Astrocyte (in vitro differentiated cells and primary cell): ENCODE measurements around the gene CIT. TPM values are rescaled to one million over a fixed set of nuclear protein-coding genes. Genes with fewer than 3 reads are reported as not detected.
"Not testable (repeated sequence)": the region's sequence is repeated elsewhere in the genome, so short reads cannot be mapped to it uniquely, and the experiment has no call there.

Source experiments
- DNase-seq: peaks from one replicate; pipeline ENCODE4 v3.0.0-alpha.2; 2010; ENCODE audit warnings: low read depth
- FAIRE-seq: peaks from 2 replicates; lab custom pipeline; 2011; peaks lifted over from hg19 to GRCh38; lab: Jason Lieb, UNC
- H2AFZ ChIP-seq: 2 replicates; pipeline ENCODE4 v1.6.0; 2012; ENCODE audit warnings: low read depth, low read length, inconsistent platforms
- H3K27ac ChIP-seq: 2 replicates; pipeline ENCODE4 v1.5.1; 2011; ENCODE audit warnings: low read depth, low read length, inconsistent platforms
- H3K27me3 ChIP-seq: 2 replicates; pipeline ENCODE4 v1.6.0; 2011; ENCODE audit warnings: low read length, inconsistent platforms; ENCODE audit not compliant: insufficient read depth
- H3K36me3 ChIP-seq: 2 replicates; pipeline ENCODE4 v1.5.1; 2011; ENCODE audit warnings: low read length, inconsistent platforms; ENCODE audit not compliant: insufficient read depth
- H3K4me1 ChIP-seq: 2 replicates; pipeline ENCODE4 v1.5.1; 2011; ENCODE audit warnings: low read length, inconsistent platforms; ENCODE audit not compliant: insufficient read depth
- H3K4me2 ChIP-seq: 2 replicates; pipeline ENCODE4 v1.6.0; 2012; ENCODE audit warnings: low read length, inconsistent platforms
- H3K4me3 ChIP-seq: 2 replicates; pipeline ENCODE4 v1.5.1; 2011; ENCODE audit warnings: low read depth, mild to moderate bottlenecking, low read length, inconsistent platforms; ENCODE audit not compliant: insufficient read depth
- H3K79me2 ChIP-seq: 2 replicates; pipeline ENCODE4 v1.6.0; 2012; ENCODE audit warnings: mild to moderate bottlenecking, low read length, inconsistent platforms; ENCODE audit not compliant: insufficient read depth
- H3K9ac ChIP-seq: 2 replicates; pipeline ENCODE4 v1.6.0; 2012; ENCODE audit warnings: mild to moderate bottlenecking, low read length, inconsistent platforms
- H3K9me3 ChIP-seq: 2 replicates; pipeline ENCODE4 v1.5.1; 2012; ENCODE audit warnings: low read depth, mild to moderate bottlenecking, low read length, inconsistent platforms; ENCODE audit not compliant: insufficient read depth
- H4K20me1 ChIP-seq: 2 replicates; pipeline ENCODE4 v1.6.0; 2012; ENCODE audit warnings: low read length, inconsistent platforms; ENCODE audit not compliant: insufficient read depth
- H3K27ac Mint-ChIP-seq: one replicate; pipeline ENCODE4 v1.8.0; 2021; ENCODE audit warnings: mild to moderate bottlenecking, mixed read lengths; ENCODE audit not compliant: unreplicated experiment
- H3K27me3 Mint-ChIP-seq: one replicate; pipeline ENCODE4 v1.8.0; 2021; ENCODE audit warnings: low read depth, mixed read lengths; ENCODE audit not compliant: unreplicated experiment
- H3K36me3 Mint-ChIP-seq: one replicate; pipeline ENCODE4 v1.8.0; 2021; ENCODE audit warnings: low read depth, mixed read lengths; ENCODE audit not compliant: unreplicated experiment
- H3K4me1 Mint-ChIP-seq: one replicate; pipeline ENCODE4 v1.8.0; 2021; ENCODE audit warnings: low read depth, mixed read lengths; ENCODE audit not compliant: unreplicated experiment
- H3K4me3 Mint-ChIP-seq: one replicate; pipeline ENCODE4 v1.8.0; 2021; ENCODE audit warnings: mild to moderate bottlenecking, moderate library complexity, mixed read lengths; ENCODE audit not compliant: unreplicated experiment
- H3K9me3 Mint-ChIP-seq: one replicate; pipeline ENCODE4 v1.8.0; 2021; ENCODE audit warnings: mild to moderate bottlenecking, mixed read lengths; ENCODE audit not compliant: unreplicated experiment
- CTCF ChIP-seq: IDR thresholded peaks from 2 replicates; pipeline ENCODE4 v1.5.1; 2011; ENCODE audit warnings: low read depth, mild to moderate bottlenecking, inconsistent platforms, low read length, moderate library complexity; ENCODE audit not compliant: insufficient read depth
- EZH2 ChIP-seq: IDR thresholded peaks from 2 replicates; pipeline ENCODE4 v1.6.1; 2012; ENCODE audit warnings: mild to moderate bottlenecking, low read length, inconsistent platforms; ENCODE audit not compliant: insufficient read depth
- total RNA-seq: library from RNA; stranded (reverse); gene quantifications from 2 replicates; pipeline ENCODE4 v1.2.1, GENCODE V29; 2021

Gene CIT
- total RNA-seq, 1 donor from 2014 or later, result 4.5 TPM

- no peak overlapping the region for H3K4me2 ChIP-seq
- H3K9me3 ChIP-seq, result no peaks in the 10 kb centered on the region
- Mint-ChIP-seq H3K9me3 (no peaks in the 10 kb centered on the region), H3K27me3 (peaks cover 3% of the 10 kb centered on the region), H3K36me3 (no peaks in the 10 kb centered on the region), H3K4me1 (no peaks in the 10 kb centered on the region), H3K27ac (no peak overlapping the region), H3K4me3 (no peak overlapping the region)
- DNase-seq (no peak), FAIRE-seq (no peak)
- H3K27me3 ChIP-seq, result peaks cover 3% of the 10 kb centered on the region
- no peak overlapping the region for H3K9ac ChIP-seq
- H3K4me3 ChIP-seq, result no peak overlapping the region
- H3K4me1 ChIP-seq, result no peaks in the 10 kb centered on the region
- no peak overlapping the region for H3K27ac ChIP-seq
- no peak overlapping the region for H2AFZ ChIP-seq
- no peaks in the 10 kb centered on the region for H3K36me3 ChIP-seq
- no peaks in the 10 kb centered on the region for H3K79me2 ChIP-seq
- no peaks in the 10 kb centered on the region for H4K20me1 ChIP-seq
- no peak for TF ChIP-seq CTCF
Observed at GRCh38 chr12:119660076-119660475, 217.0 kb downstream of the CIT start.

- no peak overlapping the region for H2AFZ ChIP-seq
- H3K36me3 ChIP-seq, result no peaks in the 10 kb centered on the region
- H3K27ac Mint-ChIP-seq, result no peak overlapping the region
- H3K27me3 ChIP-seq, result peaks cover 3% of the 10 kb centered on the region
- TF ChIP-seq CTCF (peak; percentile 95), EZH2 (no peak)
- H3K9me3 Mint-ChIP-seq, result no peaks in the 10 kb centered on the region
- no peaks in the 10 kb centered on the region for H4K20me1 ChIP-seq
- H3K9me3 ChIP-seq, result no peaks in the 10 kb centered on the region
- H3K9ac ChIP-seq, result no peak overlapping the region
- FAIRE-seq (no peak), DNase-seq (no peak)
- H3K4me3 ChIP-seq, result no peak overlapping the region
- no peaks in the 10 kb centered on the region for H3K79me2 ChIP-seq
- H3K27ac ChIP-seq, result no peak overlapping the region
- H3K4me3 Mint-ChIP-seq, result no peak overlapping the region
- H3K4me2 ChIP-seq, result no peak overlapping the region
- H3K4me1 Mint-ChIP-seq, result no peaks in the 10 kb centered on the region
- no peaks in the 10 kb centered on the region for H3K4me1 ChIP-seq
- H3K27me3 Mint-ChIP-seq, result peaks cover 3% of the 10 kb centered on the region
- no peaks in the 10 kb centered on the region for H3K36me3 Mint-ChIP-seq
Observed at GRCh38 chr12:119659289-119659897, 217.7 kb downstream of the CIT start.

GRCh38 chr12:119658166-119658565, 219.0 kb downstream of the CIT start:
- not testable (repeated sequence) for DNase-seq, H2AFZ ChIP-seq, H3K4me2 ChIP-seq, H3K27ac ChIP-seq, H3K4me1 Mint-ChIP-seq, H3K79me2 ChIP-seq, H3K36me3 Mint-ChIP-seq, H3K9me3 ChIP-seq, H3K36me3 ChIP-seq, H3K9ac ChIP-seq, H3K9me3 Mint-ChIP-seq, H3K4me1 ChIP-seq, H3K27ac Mint-ChIP-seq, H3K4me3 ChIP-seq, FAIRE-seq, H3K4me3 Mint-ChIP-seq, H4K20me1 ChIP-seq, H3K27me3 ChIP-seq, H3K27me3 Mint-ChIP-seq

- H3K27me3 Mint-ChIP-seq, H3K9me3 ChIP-seq, H3K36me3 ChIP-seq, H3K79me2 ChIP-seq, H3K36me3 Mint-ChIP-seq, H3K4me3 ChIP-seq, H3K9ac ChIP-seq, H3K27ac Mint-ChIP-seq, H3K4me3 Mint-ChIP-seq, H2AFZ ChIP-seq, FAIRE-seq, H3K4me1 ChIP-seq, H3K4me2 ChIP-seq, H4K20me1 ChIP-seq, H3K27me3 ChIP-seq, H3K4me1 Mint-ChIP-seq, H3K9me3 Mint-ChIP-seq, H3K27ac ChIP-seq, DNase-seq: not testable (repeated sequence)
Observed at GRCh38 chr12:119657001-119657400, 220.1 kb downstream of the CIT start.
